Tibial nerve (tissue), 4 donors: Measurements from ENCODE around the gene DNASE2.

Experiments
- EP300 ChIP-seq, 2 donors: sonication (generic); formaldehyde crosslinking; IDR thresholded peaks; one replicate each; pipeline ENCODE4 v1.6.1; 2017; ENCODE audit warnings: antibody characterized with exemption in 2 of 2, mild to moderate bottlenecking in 1 of 2
- POLR2A ChIP-seq, 2 donors: fragments of 450-650 bp; IDR thresholded peaks; one replicate each; pipeline ENCODE4 v1.6.1; 2017; ENCODE audit warnings: antibody characterized with exemption in 2 of 2, mild to moderate bottlenecking in 2 of 2, moderate library complexity in 2 of 2
- TF ChIP-seq, protein P1 (sequence below), 5 experiments: fragments of 200-600 bp in 3 of 5; fragments of 450-650 bp in 2 of 5; sonication (generic) in 3 of 5; IDR thresholded peaks; one replicate each; pipeline ENCODE4 v1.5.1; 2016 to 2019; ENCODE audit warnings: antibody characterized with exemption in 5 of 5, mild to moderate bottlenecking in 3 of 5, moderate library complexity in 2 of 5

DNA sequence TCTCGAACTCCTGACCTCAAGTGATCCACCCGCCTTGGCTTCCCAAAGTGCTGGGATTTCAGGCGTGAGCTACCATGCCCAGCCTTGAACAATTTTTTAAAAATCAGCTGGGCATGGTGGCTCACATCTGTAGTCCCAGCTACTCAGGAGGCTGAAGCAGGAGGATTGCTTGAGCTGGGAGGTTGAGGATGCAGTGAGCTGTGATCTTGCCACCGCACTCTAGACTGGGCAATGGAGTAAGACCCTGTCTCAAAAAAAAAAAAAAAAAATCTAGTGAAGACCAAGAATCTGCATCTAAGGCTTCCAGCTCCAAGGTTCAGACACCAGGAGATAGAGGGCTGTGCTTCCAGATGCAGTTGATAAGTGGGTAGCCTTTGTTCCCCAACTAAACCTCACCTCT lies 17.1 kb downstream of the DNASE2 start:
- no peak for TF ChIP-seq POLR2A (IDR thresholded peaks at IDR 0.05)
- TF ChIP-seq, protein P1, sequence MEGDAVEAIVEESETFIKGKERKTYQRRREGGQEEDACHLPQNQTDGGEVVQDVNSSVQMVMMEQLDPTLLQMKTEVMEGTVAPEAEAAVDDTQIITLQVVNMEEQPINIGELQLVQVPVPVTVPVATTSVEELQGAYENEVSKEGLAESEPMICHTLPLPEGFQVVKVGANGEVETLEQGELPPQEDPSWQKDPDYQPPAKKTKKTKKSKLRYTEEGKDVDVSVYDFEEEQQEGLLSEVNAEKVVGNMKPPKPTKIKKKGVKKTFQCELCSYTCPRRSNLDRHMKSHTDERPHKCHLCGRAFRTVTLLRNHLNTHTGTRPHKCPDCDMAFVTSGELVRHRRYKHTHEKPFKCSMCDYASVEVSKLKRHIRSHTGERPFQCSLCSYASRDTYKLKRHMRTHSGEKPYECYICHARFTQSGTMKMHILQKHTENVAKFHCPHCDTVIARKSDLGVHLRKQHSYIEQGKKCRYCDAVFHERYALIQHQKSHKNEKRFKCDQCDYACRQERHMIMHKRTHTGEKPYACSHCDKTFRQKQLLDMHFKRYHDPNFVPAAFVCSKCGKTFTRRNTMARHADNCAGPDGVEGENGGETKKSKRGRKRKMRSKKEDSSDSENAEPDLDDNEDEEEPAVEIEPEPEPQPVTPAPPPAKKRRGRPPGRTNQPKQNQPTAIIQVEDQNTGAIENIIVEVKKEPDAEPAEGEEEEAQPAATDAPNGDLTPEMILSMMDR (IDR thresholded peaks at IDR 0.05): no peak
- TF ChIP-seq EP300 (IDR thresholded peaks at IDR 0.05): no peak
